B cell (primary cell): ENCODE data around the gene TTC13.

Source experiments
- CTCF ChIP-seq: fragments of 200-600 bp; IDR thresholded peaks from one replicate; pipeline ENCODE4 v1.8.0; 2022; ENCODE audit warnings: antibody characterized with exemption, mild to moderate bottlenecking
- EZH2 ChIP-seq: IDR thresholded peaks from 2 replicates; pipeline ENCODE4 v1.6.1; 2012; ENCODE audit warnings: borderline replicate concordance, low read depth, mild to moderate bottlenecking, moderate library complexity, low read length; ENCODE audit not compliant: insufficient read depth, poor library complexity, severe bottlenecking

GRCh38 chr1:230902349-230902923 is 76.2 kb downstream of the TTC13 start:
- no peak for TF ChIP-seq CTCF
- TF ChIP-seq EZH2 = no peak
